ENCODE data around the gene KIF19.

GRCh38 chr17:74290340-74290739 lies 35.7 kb upstream of the KIF19 start:
- TF ChIP-seq CTCF (IDR thresholded peaks at IDR 0.05) = no peak
- no peak for TF ChIP-seq EZH2 (IDR thresholded peaks at IDR 0.05; ENCODE audit: borderline replicate concordance, insufficient read depth, low read depth, low read length, poor library complexity, severe bottlenecking)

Data from B cell (primary cell).